Activated CD8-positive, alpha-beta memory T cell treated with anti-CD3 and anti-CD28 coated beads, Interleukin-2, amount 50 U/mL, for 48 hours (primary cell): ENCODE results near the gene MTAP.

Experiments
- DNase-seq: peaks from one replicate; pipeline ENCODE4 v3.0.0-alpha.2; 2020

Gene MTAP

GRCh38 chr9:21806644-21807043 is 4.2 kb downstream of the MTAP start:
- DNase-seq = no peak

GRCh38 chr9:21810388-21810787 is 8.0 kb downstream of the MTAP start:
- no peak for DNase-seq

- DNase-seq = no peak
These were observed 8.4 kb downstream of the MTAP start for GRCh38 chr9:21810881-21811280.

GRCh38 chr9:21811914-21812313 is 9.5 kb downstream of the MTAP start:
- no peak for DNase-seq

- no peak for DNase-seq
These were observed 10.0 kb downstream of the MTAP start for GRCh38 chr9:21812415-21812814.

- peak; percentile 85 for DNase-seq
These were observed 10.6 kb downstream of the MTAP start for GRCh38 chr9:21812946-21813568.

GRCh38 chr9:21813575-21814473 is 11.4 kb downstream of the MTAP start:
- DNase-seq = no peak

- no peak for DNase-seq
These were observed 13.2 kb downstream of the MTAP start for GRCh38 chr9:21815643-21816042.

GRCh38 chr9:21817176-21817575 is 14.7 kb downstream of the MTAP start:
- no peak for DNase-seq

GRCh38 chr9:21825637-21826036 is 23.2 kb downstream of the MTAP start:
- no peak for DNase-seq

GRCh38 chr9:21828853-21829410 is 26.5 kb downstream of the MTAP start:
- no peak for DNase-seq

GRCh38 chr9:21830589-21830988 is 28.2 kb downstream of the MTAP start:
- no peak for DNase-seq

GRCh38 chr9:21831841-21832509 is 29.5 kb downstream of the MTAP start:
- DNase-seq = no peak

- no peak for DNase-seq
These were observed 30.8 kb downstream of the MTAP start for GRCh38 chr9:21833090-21833801.

- no peak for DNase-seq
These were observed 32.7 kb downstream of the MTAP start for GRCh38 chr9:21835121-21835520.

- DNase-seq = no peak
These were observed 34.2 kb downstream of the MTAP start for GRCh38 chr9:21836437-21837161.

- DNase-seq = no peak
These were observed 35.1 kb downstream of the MTAP start for GRCh38 chr9:21837501-21837900.

GRCh38 chr9:21840647-21841046 is 38.2 kb downstream of the MTAP start:
- DNase-seq = no peak

GRCh38 chr9:21841133-21841532 is 38.7 kb downstream of the MTAP start:
- DNase-seq = no peak

GRCh38 chr9:21848615-21849014 is 46.2 kb downstream of the MTAP start:
- no peak for DNase-seq

- DNase-seq = no peak
These were observed 50.3 kb downstream of the MTAP start for GRCh38 chr9:21852754-21853153.

- no peak for DNase-seq
These were observed 51.0 kb downstream of the MTAP start for GRCh38 chr9:21853414-21853813.
